Measurements from ENCODE around the gene MYCBP2. TPM values are rescaled to one million over a fixed set of nuclear protein-coding genes. Genes with fewer than 3 reads are reported as not detected.

MYCBP2 gene
- total and polyA plus RNA-seq, 4 donors, result 12.1 to 86.4 (median 30.0) TPM

- no peak for DNase-seq (ENCODE audit: low spot score)
- Histone ChIP-seq H3K4me3 (ENCODE audit: low read depth in 1 of 3, low read length in 3 of 3) (no peak overlapping the region), H3K9ac (ENCODE audit: low read depth in 1 of 2, low read length in 2 of 2) (no peak overlapping the region), H3K27ac (ENCODE audit: low read depth in 1 of 2, low read length in 2 of 2) (no peak overlapping the region), H3K4me1 (ENCODE audit: control insufficient read depth in 4 of 4, insufficient read depth in 4 of 4, low read length in 3 of 4) (peaks cover 0 to 3% (median under 1%) of the 10 kb centered on the region in 4 donors), H3K9me3 (ENCODE audit: control insufficient read depth in 4 of 4, low read length in 3 of 4) (no peaks in the 10 kb centered on the region), H3K27me3 (ENCODE audit: control insufficient read depth in 4 of 4, insufficient read depth in 4 of 4, low read length in 3 of 4) (no peaks in the 10 kb centered on the region), H3K36me3 (ENCODE audit: control insufficient read depth in 4 of 4, insufficient read depth in 3 of 4, low read depth in 1 of 4, low read length in 3 of 4) (peaks cover 6 to 56% (median 49%) of the 10 kb centered on the region in 4 donors)
- WGBS, result 94% methylated on average over 2 of the region's 2 CpGs
- TF ChIP-seq REST (IDR thresholded peaks at IDR 0.05) (no peak), SP1 (IDR thresholded peaks at IDR 0.05) (no peak), ATF3 (IDR thresholded peaks at IDR 0.05) (no peak), TAF1 (conservative IDR thresholded peaks at IDR 0.05) (no peak), ZBTB33 (IDR thresholded peaks at IDR 0.05) (no peak), FOXA1 (IDR thresholded peaks at IDR 0.05) (no peak), CTCF (IDR thresholded peaks at IDR 0.05; ENCODE audit: low read depth, low read length, missing input control) (no peak), EGR1 (IDR thresholded peaks at IDR 0.05; ENCODE audit: low read depth in 2 of 2) (no peak), GABPA (IDR thresholded peaks at IDR 0.05 in 1 of 2, conservative IDR thresholded peaks at IDR 0.05 in 1 of 2) (no peak), RAD21 (IDR thresholded peaks at IDR 0.05) (no peak), MAX (IDR thresholded peaks at IDR 0.05) (no peak), HNF4G (IDR thresholded peaks at IDR 0.05) (no peak), HNF4A (conservative IDR thresholded peaks at IDR 0.05) (no peak), RXRA (IDR thresholded peaks at IDR 0.05) (no peak), YY1 (IDR thresholded peaks at IDR 0.05) (no peak), JUND (IDR thresholded peaks at IDR 0.05) (no peak), NR2F2 (IDR thresholded peaks at IDR 0.05) (no peak), FOXA2 (IDR thresholded peaks at IDR 0.05) (no peak)
Measured at GRCh38 chr13:77014906-77015685, 311.8 kb downstream of the MYCBP2 start.

Data from liver (tissue), 9 donors.